SJCRH30 (cell line): ENCODE measurements around the gene ZNF618. TPM values are rescaled to one million over a fixed set of nuclear protein-coding genes. Genes with fewer than 3 reads are reported as not detected.

Source experiments
- DNase-seq, 2 experiments: peaks; one replicate each; pipeline ENCODE4 v3.0.0-alpha.2; 2015 to 2020
- H3K27ac ChIP-seq: fragments of 250-450 bp; sonication (Bioruptor Pico); 2 replicates; pipeline ENCODE4 v1.5.1; 2020; ENCODE audit warnings: mild to moderate bottlenecking, moderate library complexity
- H3K27me3 ChIP-seq: fragments of 250-450 bp; sonication (Bioruptor Pico); 2 replicates; pipeline ENCODE4 v1.5.1; 2020; ENCODE audit warnings: mild to moderate bottlenecking, moderate library complexity
- H3K36me3 ChIP-seq: fragments of 250-450 bp; sonication (Bioruptor Pico); 2 replicates; pipeline ENCODE4 v1.5.1; 2020; ENCODE audit warnings: mild to moderate bottlenecking, moderate library complexity
- H3K4me1 ChIP-seq: fragments of 250-450 bp; sonication (Bioruptor Pico); 2 replicates; pipeline ENCODE4 v1.5.1; 2020; ENCODE audit warnings: mild to moderate bottlenecking, moderate library complexity
- H3K4me3 ChIP-seq: fragments of 250-450 bp; sonication (Bioruptor Pico); 2 replicates; pipeline ENCODE4 v1.5.1; 2020; ENCODE audit warnings: mild to moderate bottlenecking, moderate library complexity
- H3K9me3 ChIP-seq: fragments of 250-450 bp; sonication (Bioruptor Pico); replicated peaks from 2 replicates; pipeline ENCODE4 v1.5.1; 2020; ENCODE audit warnings: mild to moderate bottlenecking, moderate library complexity
- total RNA-seq: library from RNA; depleted of rRNA; stranded (reverse); fragments of >200 nt; shearing (Covaris generic); gene quantifications from 2 replicates; pipeline ENCODE4 v1.2.3, GENCODE V29; 2014

The ZNF618 gene
- total RNA-seq, 1 experiment from 2014 or later, result 19.3 TPM

GRCh38 chr9:114047717-114048116, 171.6 kb downstream of the ZNF618 start:
- DNase-seq, result no peak
- Histone ChIP-seq H3K36me3 (peaks cover 33% of the 10 kb centered on the region), H3K4me3 (no peak overlapping the region), H3K9me3 (no peaks in the 10 kb centered on the region), H3K4me1 (no peaks in the 10 kb centered on the region), H3K27ac (no peak overlapping the region), H3K27me3 (no peaks in the 10 kb centered on the region)

DNA sequence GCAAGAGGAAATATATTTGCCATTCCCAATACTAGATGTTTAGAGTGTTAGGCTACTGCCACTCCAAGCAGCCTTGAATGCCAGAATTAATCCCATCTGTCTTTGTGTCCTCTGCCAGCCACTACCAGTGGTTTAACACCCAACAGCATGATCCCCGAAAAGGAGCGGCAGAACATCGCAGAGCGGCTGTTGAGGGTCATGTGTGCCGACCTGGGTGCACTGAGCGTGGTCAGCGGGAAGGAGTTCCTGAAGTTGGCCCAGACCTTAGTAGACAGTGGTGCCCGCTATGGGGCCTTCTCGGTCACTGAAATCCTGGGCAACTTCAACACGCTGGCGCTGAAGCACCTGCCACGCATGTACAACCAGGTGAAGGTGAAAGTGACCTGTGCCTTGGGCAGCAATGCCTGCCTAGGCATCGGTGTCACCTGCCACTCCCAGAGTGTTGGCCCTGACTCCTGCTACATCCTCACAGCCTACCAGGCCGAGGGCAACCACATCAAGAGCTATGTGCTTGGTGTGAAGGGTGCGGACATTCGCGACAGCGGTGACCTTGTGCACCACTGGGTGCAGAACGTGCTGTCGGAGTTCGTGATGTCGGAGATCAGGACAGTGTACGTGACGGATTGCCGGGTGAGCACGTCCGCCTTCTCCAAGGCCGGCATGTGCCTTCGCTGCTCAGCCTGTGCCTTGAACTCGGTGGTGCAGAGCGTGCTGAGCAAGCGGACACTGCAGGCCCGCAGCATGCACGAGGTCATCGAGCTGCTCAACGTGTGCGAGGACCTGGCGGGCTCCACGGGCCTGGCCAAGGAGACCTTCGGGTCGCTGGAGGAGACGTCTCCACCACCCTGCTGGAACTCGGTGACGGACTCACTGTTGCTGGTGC, 172.7 kb downstream of the ZNF618 start:
- Histone ChIP-seq H3K27ac (no peak overlapping the region), H3K4me3 (no peak overlapping the region), H3K4me1 (no peaks in the 10 kb centered on the region), H3K27me3 (no peaks in the 10 kb centered on the region), H3K9me3 (no peaks in the 10 kb centered on the region), H3K36me3 (peaks cover 33% of the 10 kb centered on the region)
- no peak for DNase-seq

GRCh38 chr9:114049441-114050225, 173.5 kb downstream of the ZNF618 start:
- Histone ChIP-seq H3K4me3 (no peak overlapping the region), H3K36me3 (peaks cover 33% of the 10 kb centered on the region)
- no peak for DNase-seq

GRCh38 chr9:114050226-114050568, 174.1 kb downstream of the ZNF618 start:
- Histone ChIP-seq H3K9me3 (no peaks in the 10 kb centered on the region), H3K27ac (no peak overlapping the region), H3K4me1 (no peaks in the 10 kb centered on the region), H3K36me3 (peaks cover 33% of the 10 kb centered on the region), H3K4me3 (no peak overlapping the region), H3K27me3 (no peaks in the 10 kb centered on the region)
- DNase-seq, result no peak

More at GRCh38 chr9:114049441-114050225, 173.5 kb downstream of the ZNF618 start:
- no peaks in the 10 kb centered on the region for H3K27me3 ChIP-seq
- no peaks in the 10 kb centered on the region for H3K9me3 ChIP-seq
- H3K4me1 ChIP-seq, result no peaks in the 10 kb centered on the region
- no peak overlapping the region for H3K27ac ChIP-seq

GRCh38 chr9:114050646-114051045, 174.5 kb downstream of the ZNF618 start:
- no peaks in the 10 kb centered on the region for H3K9me3 ChIP-seq
- H3K27me3 ChIP-seq, result no peaks in the 10 kb centered on the region
- H3K4me3 ChIP-seq, result no peak overlapping the region
- H3K36me3 ChIP-seq, result peaks cover 33% of the 10 kb centered on the region
- no peak for DNase-seq
- no peaks in the 10 kb centered on the region for H3K4me1 ChIP-seq
- H3K27ac ChIP-seq, result no peak overlapping the region

DNA sequence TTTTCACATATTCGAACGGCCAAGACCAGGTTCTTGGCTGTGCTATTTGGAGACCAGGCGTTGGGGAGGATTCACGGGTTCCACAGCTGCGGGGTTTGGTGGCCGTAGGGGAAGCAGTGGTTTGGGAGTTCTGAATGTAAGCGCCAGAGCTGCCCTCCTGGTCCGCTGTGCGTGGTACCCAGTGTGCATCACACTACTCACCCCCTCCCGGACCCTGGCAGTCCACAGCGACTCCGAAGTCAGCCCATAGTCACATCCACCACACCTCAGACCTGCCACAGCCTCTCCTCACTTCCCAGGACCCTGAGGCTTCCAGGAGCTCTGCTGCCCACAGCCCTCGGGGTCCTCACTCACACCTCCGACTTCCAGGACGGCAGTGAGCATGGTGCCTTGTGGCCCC, 175.2 kb downstream of the ZNF618 start:
- H3K9me3 ChIP-seq, result no peaks in the 10 kb centered on the region
- DNase-seq, result no peak
- no peak overlapping the region for H3K27ac ChIP-seq
- H3K36me3 ChIP-seq, result peaks cover 33% of the 10 kb centered on the region
- H3K4me3 ChIP-seq, result no peak overlapping the region
- no peaks in the 10 kb centered on the region for H3K27me3 ChIP-seq
- H3K4me1 ChIP-seq, result no peaks in the 10 kb centered on the region

- Histone ChIP-seq H3K4me3 (no peak overlapping the region), H3K27me3 (no peaks in the 10 kb centered on the region), H3K27ac (no peak overlapping the region), H3K4me1 (no peaks in the 10 kb centered on the region), H3K36me3 (peaks cover 33% of the 10 kb centered on the region), H3K9me3 (no peaks in the 10 kb centered on the region)
- DNase-seq, result no peak
Observed at GRCh38 chr9:114051706-114052105, 175.6 kb downstream of the ZNF618 start.

GRCh38 chr9:114053246-114054005, 177.3 kb downstream of the ZNF618 start:
- no peak overlapping the region for H3K27ac ChIP-seq
- H3K4me3 ChIP-seq, result no peak overlapping the region
- DNase-seq, result no peak
- no peaks in the 10 kb centered on the region for H3K9me3 ChIP-seq
- peaks cover 23% of the 10 kb centered on the region for H3K36me3 ChIP-seq
- H3K4me1 ChIP-seq, result no peaks in the 10 kb centered on the region
- H3K27me3 ChIP-seq, result no peaks in the 10 kb centered on the region

DNA sequence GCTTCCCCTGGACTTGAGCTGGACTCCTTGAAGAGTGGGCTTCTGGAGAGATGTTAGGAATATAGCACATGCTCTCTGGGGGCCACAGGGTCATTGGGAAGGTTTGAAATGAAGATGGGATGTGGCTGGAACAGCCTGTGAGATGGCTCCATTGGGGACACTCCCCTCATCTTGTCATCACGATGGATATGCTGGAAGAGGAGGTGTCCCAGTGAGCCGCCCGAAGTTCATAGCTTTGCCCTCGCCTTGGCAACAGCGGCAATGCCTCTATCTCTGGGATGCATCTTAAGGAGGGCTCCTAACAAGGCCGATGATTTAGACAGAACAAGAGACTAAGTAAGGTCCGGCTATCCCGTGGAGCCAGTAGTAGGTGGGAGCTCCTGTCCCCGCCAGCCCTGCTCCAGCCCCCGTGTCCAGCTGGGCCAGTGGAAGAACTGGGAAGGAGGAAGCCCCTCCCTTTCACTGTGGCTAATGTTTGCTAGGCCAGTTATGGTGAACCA, 178.1 kb downstream of the ZNF618 start:
- no peak overlapping the region for H3K27ac ChIP-seq
- no peak for DNase-seq
- H3K4me1 ChIP-seq, result peaks cover 7% of the 10 kb centered on the region
- H3K4me3 ChIP-seq, result no peak overlapping the region
- peaks cover 16% of the 10 kb centered on the region for H3K36me3 ChIP-seq
- no peaks in the 10 kb centered on the region for H3K9me3 ChIP-seq
- H3K27me3 ChIP-seq, result no peaks in the 10 kb centered on the region

DNA sequence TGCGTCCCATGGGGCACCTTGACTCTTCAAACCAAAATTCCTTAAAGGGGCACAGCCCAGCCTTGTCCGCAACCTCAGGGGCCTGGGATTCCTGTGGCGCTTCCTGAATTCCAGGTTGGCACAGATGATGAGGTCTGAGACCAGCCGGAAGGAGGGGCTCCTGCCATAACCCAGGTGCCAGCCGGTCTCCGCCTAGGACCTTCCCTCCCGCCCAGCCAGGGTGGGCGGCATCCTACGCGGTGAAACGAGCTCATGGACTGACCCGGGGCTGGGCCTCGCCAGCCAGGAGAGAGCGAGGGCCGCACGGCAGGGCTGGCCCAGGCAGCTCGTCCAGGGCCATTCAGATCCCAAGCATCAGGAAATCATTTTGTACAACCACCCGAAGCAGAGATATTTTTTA, 179.0 kb downstream of the ZNF618 start:
- no peak for DNase-seq
- no peaks in the 10 kb centered on the region for H3K9me3 ChIP-seq
- no peak overlapping the region for H3K4me3 ChIP-seq
- H3K27ac ChIP-seq, result no peak overlapping the region
- peaks cover 15% of the 10 kb centered on the region for H3K4me1 ChIP-seq
- peaks cover 9% of the 10 kb centered on the region; the same call in 1 of the 2 replicates for H3K36me3 ChIP-seq
- no peaks in the 10 kb centered on the region for H3K27me3 ChIP-seq

GRCh38 chr9:114055894-114056293, 179.8 kb downstream of the ZNF618 start:
- Histone ChIP-seq H3K27me3 (no peaks in the 10 kb centered on the region), H3K36me3 (0 out of 2 replicates have a peak, but pooled peaks cover 9% of the 10 kb centered on the region), H3K4me3 (no peak overlapping the region), H3K4me1 (peaks cover 23% of the 10 kb centered on the region), H3K27ac (no peak overlapping the region), H3K9me3 (no peaks in the 10 kb centered on the region)
- DNase-seq, result no peak

DNA sequence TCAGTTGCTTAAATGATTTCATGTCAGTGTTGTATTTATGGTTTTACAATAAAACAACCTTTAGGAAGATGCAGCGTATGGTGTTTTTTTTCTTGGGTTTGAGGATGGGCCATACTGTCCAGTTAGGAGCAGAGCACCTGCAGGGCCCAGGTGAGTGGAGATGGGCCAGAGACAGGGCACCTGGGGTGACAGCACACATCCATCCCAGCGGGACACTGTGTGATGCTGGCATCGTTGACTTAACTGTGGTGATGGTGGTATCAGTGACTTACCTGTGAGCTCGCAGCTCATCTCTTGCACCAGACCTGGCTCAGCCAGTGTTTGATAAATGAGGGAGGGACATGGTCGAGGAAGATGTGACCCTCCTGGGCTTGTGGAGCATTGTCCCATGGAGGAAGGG, 180.4 kb downstream of the ZNF618 start:
- Histone ChIP-seq H3K36me3 (0 out of 2 replicates have a peak, but pooled peaks cover 9% of the 10 kb centered on the region), H3K4me3 (no peak overlapping the region), H3K4me1 (peaks cover 23% of the 10 kb centered on the region), H3K9me3 (no peaks in the 10 kb centered on the region), H3K27me3 (no peaks in the 10 kb centered on the region), H3K27ac (no peak overlapping the region)
- no peak for DNase-seq

DNA sequence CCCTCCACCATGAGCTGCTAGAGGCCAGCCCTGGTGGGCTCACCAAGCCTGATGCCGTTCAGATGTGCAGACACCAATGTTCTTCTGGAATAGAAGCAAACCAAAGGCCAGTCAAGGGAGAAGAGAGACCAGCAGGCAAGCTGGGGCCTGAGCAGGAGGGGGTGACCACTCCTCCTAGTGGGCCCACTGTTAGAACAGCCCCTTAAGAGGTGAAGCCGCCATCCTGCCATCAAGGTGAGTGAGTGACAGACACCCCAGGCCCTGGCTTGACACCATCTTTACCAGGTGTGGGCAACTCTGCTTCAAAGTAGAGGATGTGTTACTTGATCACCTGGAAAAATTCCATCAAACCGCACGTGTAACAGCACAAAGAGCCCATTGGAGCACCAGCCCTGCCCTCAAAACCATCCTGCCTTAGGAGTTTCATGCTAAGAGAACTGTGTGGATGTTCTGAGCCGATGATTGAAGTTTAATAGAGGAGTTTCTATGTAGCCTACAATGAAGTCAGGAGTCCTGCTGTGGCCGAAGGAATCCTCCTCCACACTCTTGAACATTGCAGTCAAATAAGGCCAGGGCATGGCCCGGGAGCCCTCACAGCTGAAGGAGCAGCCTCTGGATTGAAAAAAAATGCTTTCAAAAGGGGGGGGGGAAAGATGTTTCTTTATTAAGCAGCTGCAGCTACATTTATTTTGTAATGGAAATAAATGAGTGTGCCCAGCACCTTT, 181.2 kb downstream of the ZNF618 start:
- no peak for DNase-seq
- no peak overlapping the region for H3K4me3 ChIP-seq
- no peak overlapping the region for H3K27ac ChIP-seq
- peaks cover 23% of the 10 kb centered on the region for H3K4me1 ChIP-seq
- H3K36me3 ChIP-seq, result 0 out of 2 replicates have a peak, but pooled peaks cover 4% of the 10 kb centered on the region
- no peaks in the 10 kb centered on the region for H3K9me3 ChIP-seq
- no peaks in the 10 kb centered on the region for H3K27me3 ChIP-seq

GRCh38 chr9:114058688-114059046, 182.6 kb downstream of the ZNF618 start:
- Histone ChIP-seq H3K27me3 (no peaks in the 10 kb centered on the region), H3K27ac (peak overlapping the region; percentile 84), H3K4me1 (peaks cover 23% of the 10 kb centered on the region), H3K4me3 (no peak overlapping the region), H3K9me3 (peaks cover 4% of the 10 kb centered on the region; the same call in 1 of the 2 replicates), H3K36me3 (no peaks in the 10 kb centered on the region)
- DNase-seq, result no peak
